HG03439 (cell line): ENCODE data around the gene TNC.

Experiments used
- ATAC-seq: cut with Tn5 transposase; IDR thresholded peaks from one replicate; pipeline ENCODE4 v1.9.1; 2021; ENCODE audit warnings: mild to moderate bottlenecking, moderate library complexity; ENCODE audit not compliant: unreplicated experiment

Gene TNC

DNA sequence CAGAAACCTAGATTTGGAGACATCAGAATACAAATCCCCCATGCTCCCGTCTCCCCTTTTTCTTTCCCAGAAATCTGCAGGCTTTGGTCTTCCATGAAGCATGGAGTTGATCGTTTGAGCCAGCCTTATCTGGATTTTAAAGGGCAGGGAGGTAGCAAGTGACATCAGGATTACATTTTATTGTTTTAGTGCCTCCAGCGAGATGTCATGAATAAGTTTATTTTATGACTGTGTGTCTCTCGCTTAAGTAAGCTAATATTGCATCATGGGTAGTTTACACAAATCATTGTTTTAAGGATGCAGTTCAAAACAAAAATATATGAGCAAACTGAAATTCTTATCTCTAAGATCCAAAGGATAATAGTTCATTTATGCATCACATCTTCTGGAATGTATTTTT lies 136.9 kb downstream of the TNC start:
- ATAC-seq = no peak

DNA sequence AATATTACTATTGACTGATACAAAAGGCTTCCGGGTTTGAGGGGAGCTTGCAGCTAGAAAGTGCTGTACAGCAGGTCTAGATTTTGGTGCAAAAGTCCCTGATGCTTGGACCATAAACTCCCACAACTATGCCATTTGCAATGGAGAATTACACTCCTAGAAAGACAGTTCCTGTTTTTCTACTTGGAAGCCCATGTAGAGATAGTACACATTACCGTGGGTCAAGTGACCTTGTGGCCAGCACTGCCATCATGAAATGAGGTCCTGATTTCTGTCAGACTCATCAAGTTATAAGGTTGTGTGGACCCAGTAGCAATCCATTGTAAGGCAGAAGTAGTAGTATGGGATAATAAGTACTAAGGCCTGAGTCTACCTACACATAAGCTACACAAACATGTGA lies 144.7 kb downstream of the TNC start:
- no peak for ATAC-seq

DNA sequence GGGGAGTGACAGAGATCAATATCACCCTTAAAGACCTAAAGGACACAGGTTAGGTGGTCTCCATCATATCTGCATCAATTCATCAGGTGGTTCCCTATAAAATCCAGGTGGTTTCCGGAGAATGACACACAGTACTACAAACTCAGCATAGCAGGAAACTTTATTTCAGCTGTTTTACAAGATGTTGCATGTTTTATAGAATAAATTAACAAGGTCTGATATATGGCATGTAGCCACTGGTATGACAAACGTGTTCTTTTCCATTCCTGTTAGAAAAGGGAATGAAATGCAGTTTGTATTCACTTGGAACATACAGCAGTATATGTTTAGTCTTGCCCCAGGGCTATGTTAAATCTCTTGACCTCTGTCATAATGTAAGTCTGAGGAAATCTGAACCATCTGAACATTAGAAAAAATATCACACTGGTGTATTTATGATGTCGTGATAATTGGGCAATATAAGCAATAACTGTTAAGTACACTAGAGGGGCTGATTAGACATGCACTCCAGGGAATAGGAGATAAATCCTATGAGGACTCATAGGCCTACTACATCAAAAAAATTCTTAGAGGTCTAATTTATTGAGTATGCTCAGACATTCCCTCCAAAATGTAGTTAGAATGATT lies 145.3 kb downstream of the TNC start:
- no peak for ATAC-seq
